HG02870 (cell line): Measurements from ENCODE around the gene P2RX3.
"Not testable (repeated sequence)": the region's sequence is repeated elsewhere in the genome, so short reads cannot be mapped to it uniquely, and the experiment has no call there.

ENCODE experiments used
- ATAC-seq: cut with Tn5 transposase; IDR thresholded peaks from one replicate; pipeline ENCODE4 v1.9.1; 2021; ENCODE audit warnings: mild to moderate bottlenecking, moderate library complexity; ENCODE audit not compliant: unreplicated experiment

The P2RX3 gene

DNA sequence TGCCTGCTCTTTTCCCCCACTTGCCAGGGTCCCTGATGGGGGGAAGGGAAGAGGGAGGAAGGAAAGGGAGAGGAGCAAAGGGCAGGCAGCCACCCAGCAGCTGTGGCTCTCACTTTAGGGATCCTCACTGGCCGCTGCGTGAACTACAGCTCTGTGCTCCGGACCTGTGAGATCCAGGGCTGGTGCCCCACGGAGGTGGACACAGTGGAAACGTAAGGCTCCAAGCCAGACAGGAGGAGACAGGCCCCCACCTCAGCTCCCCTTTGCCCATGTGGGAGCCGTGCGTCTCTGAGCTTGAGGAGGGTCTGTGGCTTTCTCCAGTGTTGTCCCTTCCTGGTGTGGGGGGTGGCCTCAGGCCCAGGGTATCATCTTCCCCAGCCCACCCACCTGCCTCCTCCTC, 9.9 kb downstream of the P2RX3 start:
- no peak for ATAC-seq

DNA sequence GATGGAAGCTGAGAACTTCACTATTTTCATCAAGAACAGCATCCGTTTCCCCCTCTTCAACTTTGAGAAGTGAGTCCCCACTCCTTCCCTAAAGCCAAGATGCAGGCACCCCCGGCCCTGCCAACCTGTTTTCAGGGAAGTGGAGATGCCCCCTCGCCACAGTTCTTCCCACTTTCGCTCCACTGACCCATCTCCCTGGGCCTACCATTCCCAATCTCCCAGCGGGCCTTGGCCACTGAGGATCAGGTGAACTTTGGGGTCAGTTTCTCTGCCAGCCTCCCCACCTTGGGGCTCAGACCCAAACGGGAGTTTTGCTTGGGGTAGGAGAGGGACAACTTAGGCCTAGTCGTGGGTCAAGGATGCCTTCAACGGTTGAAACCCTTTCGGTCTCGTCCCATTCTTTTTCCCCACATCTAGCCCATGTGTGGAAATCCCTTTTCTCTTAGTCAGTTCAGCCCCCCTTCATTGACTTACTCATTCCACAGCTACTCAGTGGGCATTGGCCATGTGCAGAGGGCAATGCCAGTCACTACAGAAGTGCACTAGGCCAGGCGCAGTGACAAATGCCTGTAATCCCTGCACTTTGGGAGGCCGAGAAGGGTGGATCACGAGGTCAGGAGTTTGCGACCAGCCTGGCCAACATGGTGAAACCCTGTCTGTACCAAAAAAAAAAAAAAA, 10.6 kb downstream of the P2RX3 start:
- ATAC-seq: no peak

DNA sequence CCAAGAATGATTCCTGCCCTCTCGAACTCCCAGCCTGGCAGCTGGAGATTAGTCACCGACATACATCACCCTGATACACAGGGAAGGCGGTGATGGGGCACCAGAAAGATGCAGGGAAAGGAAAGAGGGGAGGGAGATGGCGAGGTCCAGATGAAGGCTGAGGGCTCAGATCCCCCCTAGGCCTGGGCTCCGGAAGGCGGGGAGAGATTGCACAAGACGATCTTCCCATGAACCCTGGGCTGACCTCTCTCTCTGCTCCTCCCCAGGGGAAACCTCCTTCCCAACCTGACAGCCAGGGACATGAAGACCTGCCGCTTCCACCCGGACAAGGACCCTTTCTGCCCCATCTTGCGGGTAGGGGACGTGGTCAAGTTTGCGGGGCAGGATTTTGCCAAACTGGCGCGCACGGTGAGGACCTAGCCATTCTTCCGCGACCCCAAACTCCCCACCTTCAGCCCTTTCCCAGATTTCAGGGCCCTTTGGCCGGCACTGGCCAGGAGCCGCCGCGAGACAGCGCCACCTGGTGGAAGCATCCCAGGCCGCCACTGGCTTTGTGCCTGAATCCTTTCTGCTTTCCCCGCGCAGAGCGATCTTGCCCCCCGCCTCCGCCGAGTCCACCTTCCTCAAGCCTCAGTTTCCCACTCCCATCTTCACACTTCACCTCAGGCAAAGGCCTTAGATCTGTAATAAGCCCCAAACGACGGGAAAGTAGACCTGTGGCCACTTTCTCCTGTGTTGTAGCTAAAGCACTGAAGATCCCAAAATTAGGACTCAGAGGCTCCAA, 11.5 kb downstream of the P2RX3 start:
- no peak for ATAC-seq

DNA sequence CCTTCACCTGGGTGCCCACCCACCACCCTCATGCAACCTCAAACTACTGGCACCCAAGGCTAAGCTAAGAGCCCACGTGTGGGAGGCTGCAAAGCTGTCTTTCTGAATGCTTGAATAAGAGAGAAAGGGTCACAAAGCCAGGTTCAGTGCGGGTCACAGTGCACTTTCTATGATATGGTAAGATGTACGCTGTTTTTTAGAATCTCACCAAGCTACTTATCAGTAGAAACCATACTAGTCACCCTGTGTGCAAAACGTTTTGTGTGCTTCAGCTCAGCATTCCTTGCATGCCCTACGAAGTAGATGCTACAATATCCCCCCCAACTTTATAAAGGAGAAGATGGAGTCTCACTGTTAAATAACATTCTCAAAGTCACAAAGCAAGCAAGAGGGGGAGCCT, 14.9 kb downstream of the P2RX3 start:
- no peak for ATAC-seq

DNA sequence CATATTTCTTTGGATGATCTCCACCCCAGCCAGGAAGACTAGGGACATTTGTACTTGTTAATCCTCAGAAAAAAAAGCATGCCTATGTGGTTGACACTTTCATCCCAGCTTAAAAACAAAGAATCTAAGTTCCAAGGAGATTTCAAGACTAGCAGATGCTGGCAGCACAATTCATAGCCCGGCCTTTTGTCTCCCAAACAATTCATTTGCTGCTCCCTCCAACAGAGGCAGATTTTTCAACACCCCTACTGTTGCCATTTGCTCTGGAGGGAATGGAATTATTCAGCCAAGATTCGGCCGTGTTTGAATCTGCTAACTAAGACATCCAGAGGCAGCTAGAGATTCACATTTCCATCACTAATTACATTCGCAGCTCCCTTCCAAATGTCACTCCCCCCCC, 15.3 kb downstream of the P2RX3 start:
- ATAC-seq: no peak

DNA sequence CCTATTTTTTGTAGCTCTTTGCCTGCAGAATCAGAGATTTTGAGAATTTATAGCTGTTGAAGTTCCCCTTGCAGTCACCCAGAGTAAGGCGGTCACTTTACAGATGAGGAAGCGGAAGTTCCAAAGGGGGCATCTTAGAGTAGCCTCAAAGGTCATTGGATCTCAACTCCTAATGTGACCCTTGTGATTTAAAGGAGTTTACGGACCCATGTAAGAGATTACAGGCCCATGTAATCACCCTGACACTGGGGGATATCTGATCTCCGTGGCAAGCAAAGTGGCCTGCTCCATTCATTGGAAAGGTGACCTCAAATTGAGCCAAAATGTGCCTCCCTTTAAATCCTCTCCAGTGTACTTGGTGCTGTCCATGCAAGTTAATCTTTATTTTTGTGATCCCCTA, 15.7 kb downstream of the P2RX3 start:
- no peak for ATAC-seq

DNA sequence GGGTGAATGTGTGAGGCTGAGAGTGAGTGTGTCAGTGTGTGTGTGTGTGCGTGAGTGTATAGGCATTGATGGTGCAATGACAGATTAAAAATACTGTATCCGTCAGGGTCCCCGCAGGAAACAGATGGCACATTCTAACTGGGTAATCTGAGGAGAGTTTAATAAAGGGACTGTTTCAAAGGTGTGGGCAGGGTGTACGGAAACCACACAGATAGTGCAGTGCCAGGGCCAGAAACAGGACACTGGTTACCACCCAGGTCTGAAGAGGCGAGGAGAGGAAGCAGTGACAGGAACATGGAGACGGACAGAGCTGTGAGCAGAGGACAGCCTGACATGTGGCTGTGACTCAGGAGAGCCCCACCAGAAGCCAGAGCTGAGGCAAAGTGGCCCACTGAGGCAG, 16.5 kb downstream of the P2RX3 start:
- ATAC-seq: no peak

DNA sequence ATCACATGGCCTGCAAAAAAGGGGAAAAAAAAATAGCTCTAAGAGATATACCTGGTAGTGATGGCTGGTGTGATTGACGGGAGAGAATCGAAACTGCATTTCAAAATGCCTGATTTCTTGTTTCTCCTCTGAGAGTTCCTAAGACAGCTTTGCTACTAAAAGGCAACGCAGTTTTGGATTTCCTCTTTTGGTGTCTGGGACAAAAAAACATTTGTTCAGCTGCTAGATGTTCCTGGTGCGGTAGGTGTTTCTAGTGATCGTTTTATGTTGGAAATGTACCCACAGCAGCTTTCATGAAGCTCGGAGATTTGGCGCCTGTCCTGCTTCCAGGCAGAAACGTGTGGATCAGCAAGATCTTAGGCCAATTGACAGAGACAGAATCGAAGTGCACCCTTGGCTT, 18.1 kb downstream of the P2RX3 start:
- no peak for ATAC-seq

DNA sequence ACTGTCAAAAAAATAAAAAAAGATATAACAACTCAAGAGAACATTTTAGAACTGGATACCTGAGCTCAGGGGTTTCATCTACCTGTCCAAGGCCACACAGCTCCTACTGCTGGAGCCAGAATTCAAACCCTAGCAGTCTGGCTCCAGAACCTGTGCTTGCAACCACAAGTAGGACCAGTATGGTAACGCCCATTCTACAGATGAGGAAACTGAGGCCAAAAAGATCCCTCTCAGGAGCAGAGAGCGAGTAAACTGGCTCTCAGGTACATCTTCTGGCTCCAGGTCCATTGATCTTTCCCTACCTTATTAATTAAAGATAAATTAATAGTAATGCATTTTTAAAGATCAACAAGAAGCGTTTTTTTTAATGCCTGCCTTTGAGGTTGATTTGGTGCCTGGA, 19.2 kb downstream of the P2RX3 start:
- ATAC-seq: no peak

DNA sequence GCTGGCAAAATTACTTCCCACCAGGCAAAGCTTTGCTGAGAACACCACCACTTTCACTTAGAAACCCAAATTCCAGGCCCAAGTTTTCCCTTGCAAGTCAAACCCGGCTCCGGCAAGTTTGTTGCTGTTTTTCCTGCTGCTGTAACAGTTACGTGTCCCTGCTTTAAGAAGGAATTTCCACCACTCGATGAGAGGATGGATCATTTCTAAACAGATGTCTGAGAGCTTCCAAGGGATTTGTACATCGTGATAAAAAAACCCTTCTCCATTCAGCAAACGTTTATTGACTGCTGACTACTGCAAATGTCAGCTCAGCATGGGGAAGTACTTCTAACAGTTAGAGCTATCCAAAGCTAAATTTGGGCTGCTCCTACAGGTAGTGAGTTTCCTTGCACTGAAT, 19.7 kb downstream of the P2RX3 start:
- ATAC-seq: no peak

DNA sequence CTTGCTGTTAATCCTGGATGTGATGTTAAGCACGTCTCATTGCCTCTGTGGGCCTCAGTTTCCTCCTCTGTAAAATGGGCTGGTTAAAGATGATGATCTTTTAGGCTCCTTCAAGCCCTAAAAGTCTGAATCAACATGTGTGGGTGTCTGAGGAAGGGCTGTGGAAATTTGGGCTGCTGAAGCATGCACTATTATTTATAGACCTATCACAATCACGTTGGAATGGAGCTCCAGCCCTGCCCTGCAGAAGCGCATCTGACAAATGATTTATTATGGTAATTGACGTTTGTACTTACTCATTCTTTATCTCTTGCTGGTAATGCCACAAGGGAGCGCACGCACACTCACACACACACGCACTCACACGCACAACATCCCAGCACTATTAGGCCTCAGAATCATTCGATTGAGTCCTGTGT, 20.4 kb downstream of the P2RX3 start:
- ATAC-seq: no peak

DNA sequence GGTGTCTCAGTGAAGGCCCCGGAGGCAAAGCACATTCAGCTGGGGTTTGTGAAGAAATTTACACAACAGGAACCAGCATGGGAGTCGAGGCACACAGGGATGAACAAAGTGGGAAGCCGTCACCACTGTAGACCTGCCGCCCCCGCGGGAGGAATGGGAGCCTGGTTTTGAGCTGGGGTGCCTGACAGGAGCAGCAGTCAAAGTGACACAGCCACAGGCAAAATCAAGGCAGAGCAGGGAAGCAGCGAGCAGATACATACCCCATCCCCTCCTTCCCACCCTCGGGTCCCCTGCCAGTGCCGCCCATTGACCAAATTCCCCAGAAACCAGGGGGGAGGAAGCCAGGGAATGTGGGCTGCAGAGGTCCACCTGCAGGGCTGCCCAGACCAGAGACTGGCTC, 20.8 kb downstream of the P2RX3 start:
- no peak for ATAC-seq

DNA sequence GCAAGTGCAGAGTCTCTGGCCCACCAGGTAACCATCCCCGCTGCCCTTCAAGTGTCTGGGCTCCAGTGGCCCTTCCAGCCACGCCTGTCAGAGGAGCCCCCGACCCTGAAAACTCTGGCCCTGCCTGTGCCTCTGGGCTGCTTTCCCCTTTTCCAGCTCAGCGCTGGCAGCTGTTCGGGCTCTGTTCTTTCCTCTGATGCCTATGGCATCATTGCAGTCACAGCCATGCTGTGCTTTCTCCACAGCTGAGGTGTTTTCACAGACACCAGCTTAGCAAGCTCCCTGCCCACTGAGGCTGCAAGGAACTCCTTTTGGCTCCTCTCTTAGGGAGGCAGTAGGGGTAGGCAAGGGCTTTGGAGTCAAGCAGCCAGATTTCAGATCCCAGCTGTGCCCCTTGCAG, 21.2 kb downstream of the P2RX3 start:
- no peak for ATAC-seq

DNA sequence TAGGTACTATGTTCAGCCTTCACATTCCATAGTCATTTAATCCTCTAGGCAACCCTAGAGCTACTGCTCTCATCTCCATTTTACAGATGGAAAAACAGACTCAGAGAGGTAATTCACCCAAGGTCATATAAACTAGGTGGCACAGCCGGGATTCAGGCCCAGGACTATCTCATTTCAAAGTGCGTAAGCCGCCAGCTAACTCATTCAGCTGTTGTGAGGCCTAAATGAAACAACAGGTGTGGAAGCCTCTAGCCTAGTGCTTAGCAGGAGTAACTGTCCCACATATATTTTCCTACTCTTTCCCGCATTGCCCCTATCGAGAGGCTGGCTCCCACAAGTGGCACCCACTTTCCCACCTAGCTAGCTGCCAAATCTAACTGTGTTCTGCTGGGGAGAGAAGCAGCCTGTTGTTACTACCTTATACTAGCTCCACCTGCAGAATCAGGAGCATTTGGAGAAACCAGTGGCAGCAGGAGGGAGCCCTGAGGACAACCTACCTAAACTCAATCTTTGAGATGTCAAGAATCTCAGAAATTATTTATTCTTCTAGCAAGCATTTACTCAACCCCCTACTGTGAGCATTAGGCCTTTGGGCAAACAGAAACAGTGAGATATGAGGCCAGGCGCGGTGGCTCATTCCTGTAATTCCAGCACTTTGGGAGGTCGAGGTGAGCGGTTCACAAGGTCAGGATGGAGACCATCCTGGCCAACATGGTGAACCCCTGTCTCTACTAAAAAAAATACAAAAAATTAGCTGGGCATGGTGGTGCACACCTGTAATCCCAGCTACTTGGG, 21.9 kb downstream of the P2RX3 start:
- no peak for ATAC-seq

DNA sequence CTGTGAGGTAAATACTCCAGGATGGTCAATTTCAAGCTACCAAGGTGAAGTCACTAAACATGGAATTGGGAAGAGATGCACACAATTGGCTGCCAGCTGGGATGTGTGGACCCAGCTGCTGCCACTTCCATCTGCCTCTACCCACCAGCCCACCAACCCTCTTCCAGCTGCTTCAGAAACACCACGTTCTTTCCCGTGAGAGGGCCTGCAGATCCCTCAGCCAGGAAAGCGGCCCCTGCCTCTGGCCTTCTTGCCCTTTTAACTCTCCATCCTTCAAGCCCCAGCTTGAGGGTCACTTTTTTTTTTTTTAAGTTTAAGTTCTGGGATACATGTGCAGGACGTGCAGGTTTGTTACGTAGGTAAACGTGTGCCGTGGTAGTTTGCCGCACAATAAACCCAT, 22.8 kb downstream of the P2RX3 start:
- no peak for ATAC-seq

DNA sequence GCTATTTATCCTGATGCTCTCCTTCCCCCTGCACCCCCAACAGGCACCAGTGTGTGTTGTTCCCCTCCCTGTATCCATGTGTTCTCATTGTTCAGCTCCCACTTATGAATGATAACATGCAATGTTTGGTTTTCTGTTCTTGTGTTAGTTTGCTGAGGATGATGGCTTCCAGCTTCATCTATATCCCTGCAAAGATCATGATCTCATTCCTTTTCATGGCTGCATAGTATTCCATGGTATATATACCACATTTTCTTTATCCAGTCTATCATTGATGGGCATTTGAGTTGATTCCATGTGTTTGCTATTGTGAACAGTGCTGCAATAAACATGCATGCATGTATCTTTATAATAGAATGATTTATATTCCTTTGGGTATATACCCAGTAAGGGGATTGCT, 23.3 kb downstream of the P2RX3 start:
- ATAC-seq: not testable (repeated sequence)

DNA sequence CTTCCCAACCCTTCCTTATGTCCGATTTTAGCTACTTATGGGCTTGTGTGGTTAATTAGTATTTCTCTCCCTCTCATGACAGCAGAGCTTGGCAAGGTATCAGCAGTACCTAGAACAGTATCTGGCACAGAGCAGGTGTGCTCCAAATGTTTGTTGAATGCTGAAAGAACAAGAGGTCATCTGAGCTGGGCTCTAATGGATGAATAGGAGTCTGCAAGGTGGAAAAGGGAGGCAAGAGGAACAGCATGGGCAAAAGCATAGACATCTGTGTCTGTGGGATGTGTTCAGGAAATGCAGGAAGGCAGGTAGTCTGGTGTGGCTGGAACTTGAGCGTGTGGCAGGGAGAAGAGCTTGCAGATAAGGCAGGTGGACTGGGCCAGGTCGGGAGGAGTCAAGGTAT, 23.8 kb downstream of the P2RX3 start:
- ATAC-seq: no peak

DNA sequence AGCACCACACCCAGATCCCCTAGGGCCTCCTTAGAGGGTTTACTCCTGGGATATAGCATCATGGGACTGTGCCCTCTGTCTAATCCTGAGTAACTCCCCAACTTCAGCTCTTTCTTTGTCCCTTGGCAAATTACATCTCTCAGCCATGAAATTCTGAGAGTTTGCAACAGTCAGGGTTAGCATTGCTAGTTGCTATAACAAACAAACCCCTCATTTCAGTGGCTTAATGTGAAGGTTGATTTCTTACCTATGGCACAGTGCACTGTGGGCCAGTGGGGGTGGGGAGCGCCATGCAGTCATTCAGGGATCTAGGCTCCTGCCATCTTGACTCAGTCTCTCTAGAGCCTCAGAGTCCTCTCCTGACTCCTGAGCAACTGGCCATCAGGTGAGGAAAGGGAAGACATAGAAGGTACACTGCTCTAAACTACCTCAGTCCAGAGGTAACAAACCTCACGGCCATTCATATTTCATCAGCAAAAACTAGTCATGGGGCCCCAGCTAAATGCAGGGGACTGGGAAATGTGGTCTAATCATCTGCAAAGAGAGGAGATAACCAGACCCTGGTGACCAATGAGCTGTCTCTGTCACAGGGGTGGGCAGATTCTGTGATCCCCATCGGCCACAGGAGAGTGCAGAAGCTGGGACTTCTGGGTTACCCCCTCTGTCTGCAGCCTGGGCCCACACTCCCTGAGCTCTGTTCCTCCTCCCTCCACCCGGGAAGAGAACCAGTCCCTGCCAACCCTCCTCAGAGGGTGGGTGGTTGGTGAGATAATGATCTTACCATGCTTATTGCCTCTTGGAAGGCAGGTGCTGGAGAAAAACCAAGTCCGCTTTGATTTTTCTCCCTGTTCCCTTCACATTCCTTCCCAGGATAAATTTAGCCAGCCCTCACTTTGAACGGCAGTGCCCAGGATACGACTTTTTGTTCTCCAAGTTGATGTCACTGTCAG, 25.3 kb downstream of the P2RX3 start:
- no peak for ATAC-seq

DNA sequence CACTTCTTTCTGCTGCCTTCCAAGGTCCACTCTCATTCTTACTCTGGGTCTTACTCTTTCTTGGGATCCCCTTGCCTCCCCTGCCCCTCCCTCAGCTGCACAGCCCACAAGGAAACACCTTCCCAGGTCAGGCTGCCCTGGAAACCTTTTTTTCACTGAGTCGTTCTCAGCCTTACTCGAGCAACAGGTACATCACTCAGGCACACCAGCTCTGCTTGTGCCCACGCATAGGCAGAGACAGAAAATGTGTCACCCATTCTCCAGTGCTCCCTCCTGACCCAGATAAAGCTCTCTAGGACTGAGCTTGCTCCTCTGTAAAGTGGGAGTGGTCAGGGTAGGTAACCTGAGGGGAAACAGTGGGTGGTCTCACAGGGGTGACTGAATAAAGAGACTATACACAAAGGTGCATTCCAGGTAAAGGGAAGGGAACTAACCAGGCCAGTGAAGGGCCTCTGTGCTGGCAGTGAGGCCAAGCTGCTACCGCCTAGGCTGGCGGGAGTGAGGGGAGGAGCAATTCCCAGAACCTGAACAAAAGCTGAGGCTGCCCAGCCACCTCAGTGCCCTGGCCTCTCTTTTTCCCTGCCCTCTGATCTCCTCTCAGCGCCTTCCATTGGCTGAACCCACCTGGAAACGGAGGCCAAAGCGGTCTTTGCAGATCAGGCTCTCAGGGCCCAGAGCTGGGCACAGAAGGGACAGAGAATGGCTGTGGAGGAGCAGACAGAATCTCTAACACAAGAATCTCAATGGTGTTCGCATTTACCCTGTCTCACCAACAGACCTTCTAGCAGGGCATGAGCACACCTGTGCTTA, 26.9 kb downstream of the P2RX3 start:
- ATAC-seq: no peak
